Stimulated activated CD4-positive, alpha-beta T cell treated with anti-CD3 and anti-CD28 coated beads, Interleukin-4, amount 100 ng/mL, for 4 hours (primary cell): ENCODE data around the gene CENPP.

Experiments used
- DNase-seq, 2 experiments: peaks; one replicate each; pipeline ENCODE4 v3.0.0-alpha.2; 2020

Gene CENPP

GRCh38 chr9:92429836-92430235 lies 104.1 kb downstream of the CENPP start:
- DNase-seq: no peak

- no peak for DNase-seq
These were observed 106.6 kb downstream of the CENPP start for GRCh38 chr9:92432350-92432749.

DNA sequence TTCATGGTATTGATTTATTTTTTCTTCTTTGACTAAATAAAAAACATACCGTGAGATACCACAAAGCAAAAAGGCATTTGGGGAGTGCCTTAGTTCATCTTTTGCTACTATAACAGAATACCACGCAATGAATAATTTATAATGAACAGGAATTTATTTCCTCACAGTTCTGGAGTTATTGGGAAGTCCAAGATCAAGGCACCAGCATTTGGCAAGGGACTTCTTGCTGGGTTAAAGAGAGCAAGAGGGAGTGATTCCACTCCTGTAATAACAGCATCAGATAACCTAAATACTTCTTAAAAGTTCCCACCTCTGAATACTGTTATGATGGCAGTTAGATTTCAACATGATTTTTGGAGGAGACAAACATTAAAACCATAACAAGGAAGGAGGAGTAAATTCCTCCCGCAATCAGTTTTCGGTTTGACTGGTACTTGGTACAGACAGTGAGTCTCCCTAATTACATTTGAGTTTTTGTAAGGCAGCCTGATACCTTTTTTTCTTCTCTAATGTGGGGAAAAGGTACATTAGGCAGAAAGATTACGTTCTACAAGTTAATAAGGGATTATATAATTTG lies 107.3 kb downstream of the CENPP start:
- DNase-seq: no peak

GRCh38 chr9:92435263-92435662 lies 109.5 kb downstream of the CENPP start:
- no peak for DNase-seq

DNA sequence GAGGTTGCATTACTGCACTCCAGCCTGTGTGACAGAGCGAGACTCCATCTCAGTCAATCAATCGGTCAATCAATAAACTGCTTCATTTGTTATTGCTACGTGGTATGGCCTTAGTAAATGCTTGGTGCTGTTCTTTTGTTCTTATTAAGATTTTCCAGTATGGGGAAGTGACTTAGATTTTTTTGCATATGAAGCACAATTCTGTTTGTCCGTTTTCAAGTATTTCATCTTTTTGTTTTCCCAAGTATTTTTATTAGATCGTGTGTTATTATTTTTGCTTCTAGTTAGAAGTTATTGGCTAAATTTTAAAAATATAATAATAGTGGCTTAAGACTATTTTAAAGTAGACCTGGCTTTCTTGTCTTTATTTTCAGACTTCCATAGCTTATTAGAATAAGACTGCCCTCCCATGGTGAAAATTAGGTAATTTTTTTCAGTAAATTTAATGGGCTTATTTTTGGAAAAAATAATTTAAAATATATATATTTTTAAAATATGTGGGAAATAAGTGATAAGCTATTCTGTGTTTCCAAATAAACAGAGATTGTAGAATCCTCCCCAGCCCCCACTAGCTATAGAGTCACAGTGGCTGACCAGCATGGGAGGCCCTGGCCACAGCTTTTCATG lies 113.3 kb downstream of the CENPP start:
- DNase-seq: no peak

DNA sequence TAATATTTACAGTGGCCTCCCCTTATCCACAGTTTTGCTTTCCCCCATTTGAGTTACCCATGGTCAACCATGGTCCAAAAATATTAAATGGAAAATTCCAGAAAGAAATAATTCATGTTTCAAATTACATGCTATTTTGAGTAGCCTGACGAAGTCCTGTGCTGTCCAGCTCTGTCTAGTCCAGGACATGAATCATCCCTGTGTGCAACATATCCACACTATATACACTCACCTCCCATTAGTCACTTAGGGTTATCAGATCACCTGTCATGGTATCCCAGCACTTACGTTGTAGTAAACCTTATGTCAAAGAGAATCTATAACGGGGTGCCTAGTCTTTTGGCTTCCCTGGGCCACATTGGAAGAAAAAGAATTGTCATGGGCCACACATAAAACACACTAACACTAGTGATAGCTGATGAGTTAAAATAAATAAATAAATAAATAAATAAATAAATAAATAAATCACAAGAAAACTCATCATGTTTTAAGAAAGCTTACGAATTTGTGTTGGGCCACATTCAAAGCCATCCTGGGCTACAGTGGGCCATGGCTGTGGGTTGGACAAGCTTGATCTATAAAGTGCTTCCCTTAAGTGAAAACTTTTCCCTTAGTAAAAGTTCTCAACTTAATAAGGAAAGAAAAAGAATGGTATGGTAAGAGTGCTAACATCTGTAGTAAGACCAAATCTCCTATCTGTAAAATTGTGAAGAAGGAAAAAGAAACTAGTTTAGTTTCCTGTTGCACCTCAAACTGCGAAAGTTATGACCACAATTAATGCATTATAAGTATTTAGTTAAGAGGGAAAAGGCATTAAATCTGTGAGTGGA lies 114.4 kb downstream of the CENPP start:
- no peak for DNase-seq

GRCh38 chr9:92440751-92441046 lies 114.9 kb downstream of the CENPP start:
- no peak for DNase-seq

- DNase-seq: no peak
These were observed 119.1 kb downstream of the CENPP start for GRCh38 chr9:92444841-92445240.

DNA sequence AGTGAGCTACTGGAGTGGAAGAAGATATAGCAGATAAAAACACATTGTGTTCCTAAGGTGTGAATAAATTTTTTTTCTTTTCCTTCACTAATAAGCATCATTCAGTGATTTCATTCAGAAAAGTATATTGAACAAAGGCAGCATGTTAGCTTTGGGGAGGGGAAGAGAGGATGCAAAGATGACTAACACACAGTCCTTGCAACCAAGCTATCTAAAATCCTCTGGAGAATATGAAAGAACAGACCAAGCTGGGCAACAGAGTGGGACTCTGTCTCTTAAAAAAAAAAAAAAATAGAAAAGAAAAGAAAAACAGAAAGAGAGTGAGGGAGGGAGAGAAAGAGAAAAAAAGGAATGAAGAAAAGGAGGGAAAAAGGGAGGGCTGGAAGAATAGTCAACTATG lies 120.8 kb downstream of the CENPP start:
- DNase-seq: no peak

DNA sequence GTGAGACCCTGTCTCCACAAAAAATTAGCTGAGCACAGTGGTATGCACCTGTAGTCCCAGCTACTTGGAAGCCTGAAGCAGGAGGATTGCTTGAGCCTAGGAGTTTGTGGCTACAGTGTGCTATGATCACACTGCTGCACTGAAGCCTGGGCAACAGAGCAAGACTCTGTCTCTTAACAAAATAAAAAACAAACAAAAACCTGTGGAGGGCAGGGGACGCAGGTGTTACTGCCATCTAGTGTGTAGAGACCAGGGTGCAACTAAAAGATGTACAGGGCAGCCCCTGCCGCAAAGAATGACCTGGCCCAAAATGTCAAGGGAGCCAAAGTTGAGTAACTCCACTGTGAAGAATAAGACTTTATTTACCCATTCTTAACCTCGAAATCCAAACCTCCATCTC lies 129.5 kb downstream of the CENPP start:
- no peak for DNase-seq

DNA sequence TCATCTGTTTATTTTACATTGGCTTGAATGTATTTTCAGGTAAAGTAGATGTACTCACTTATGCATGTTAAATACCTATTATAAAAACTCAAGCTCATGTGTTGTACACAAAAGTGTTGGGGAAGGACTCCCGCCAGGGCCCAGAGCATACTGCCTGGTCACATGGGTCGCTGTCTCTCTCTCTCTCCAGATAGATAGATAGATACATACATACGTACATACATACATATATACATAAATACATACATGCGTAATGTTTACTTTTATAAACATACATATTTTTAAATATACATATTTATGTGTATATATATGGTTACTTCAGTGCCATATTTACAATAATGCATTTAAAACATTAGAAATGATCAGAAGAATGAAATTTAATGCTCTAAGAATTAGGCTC lies 131.8 kb downstream of the CENPP start:
- DNase-seq: no peak

GRCh38 chr9:92463387-92463786 lies 137.6 kb downstream of the CENPP start:
- no peak for DNase-seq

GRCh38 chr9:92463984-92464383 lies 138.2 kb downstream of the CENPP start:
- no peak for DNase-seq

- no peak for DNase-seq
These were observed 141.3 kb downstream of the CENPP start for GRCh38 chr9:92467041-92467440.

GRCh38 chr9:92467511-92467910 lies 141.8 kb downstream of the CENPP start:
- DNase-seq: no peak

- no peak for DNase-seq
These were observed 142.5 kb downstream of the CENPP start for GRCh38 chr9:92468206-92468605.

- DNase-seq: no peak
These were observed 148.8 kb downstream of the CENPP start for GRCh38 chr9:92474587-92474986.

- DNase-seq: no peak
These were observed 151.2 kb downstream of the CENPP start for GRCh38 chr9:92476962-92477361.

- no peak for DNase-seq
These were observed 153.0 kb downstream of the CENPP start for GRCh38 chr9:92478783-92479182.

- DNase-seq: no peak
These were observed 153.6 kb downstream of the CENPP start for GRCh38 chr9:92479346-92479745.

DNA sequence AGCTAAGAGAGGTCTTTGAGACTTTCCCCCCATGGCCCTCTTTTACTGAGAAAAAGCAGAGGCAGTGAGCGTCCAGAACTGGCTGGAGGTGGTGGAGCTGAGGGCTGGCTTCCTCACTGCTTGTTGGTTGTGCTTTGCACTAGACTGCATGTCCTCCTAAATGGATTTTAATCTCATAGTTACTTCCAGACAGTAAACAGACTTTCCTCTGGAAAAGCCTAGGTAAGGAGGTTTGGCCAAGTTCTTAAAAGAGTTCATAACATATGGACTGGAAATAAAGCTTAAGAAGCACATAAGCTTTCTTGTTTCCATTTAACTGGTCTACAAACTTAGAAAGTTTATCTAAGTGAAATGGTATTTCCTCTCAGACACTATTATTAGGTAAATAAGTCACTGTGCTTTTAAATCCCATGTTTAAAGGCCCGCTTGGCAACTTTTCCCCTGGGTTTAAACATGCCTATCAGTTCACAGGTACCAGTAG lies 154.6 kb downstream of the CENPP start:
- DNase-seq: no peak

DNA sequence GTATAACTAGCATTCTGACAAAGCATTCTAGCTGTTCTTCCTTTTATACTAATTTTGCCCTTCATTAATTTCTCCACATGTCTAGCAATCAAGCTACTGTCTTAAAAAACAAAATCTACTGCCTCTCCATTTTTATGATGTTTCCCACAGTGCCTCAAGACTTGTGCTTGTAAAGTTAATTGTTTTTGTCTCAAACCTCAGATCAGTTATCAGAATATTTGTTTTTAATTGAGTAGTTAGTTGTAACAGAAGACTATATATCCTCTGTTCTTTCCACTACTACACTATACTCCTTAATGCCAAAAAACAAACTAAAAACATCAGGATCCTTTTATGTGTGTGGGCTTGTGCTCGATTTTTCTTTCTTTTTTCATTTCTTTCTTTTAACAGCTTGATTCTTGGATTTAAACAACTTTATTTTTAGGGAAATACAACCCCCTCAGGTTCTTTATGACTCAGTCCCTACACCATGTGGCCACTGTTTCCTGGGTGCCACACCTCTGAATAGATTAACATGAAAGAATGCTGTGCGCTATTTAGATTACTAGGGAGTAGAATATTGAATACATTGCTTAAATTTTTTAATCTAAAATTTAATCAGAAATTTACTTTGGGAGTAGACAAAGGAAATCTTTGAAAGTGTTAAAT lies 155.4 kb downstream of the CENPP start:
- no peak for DNase-seq

DNA sequence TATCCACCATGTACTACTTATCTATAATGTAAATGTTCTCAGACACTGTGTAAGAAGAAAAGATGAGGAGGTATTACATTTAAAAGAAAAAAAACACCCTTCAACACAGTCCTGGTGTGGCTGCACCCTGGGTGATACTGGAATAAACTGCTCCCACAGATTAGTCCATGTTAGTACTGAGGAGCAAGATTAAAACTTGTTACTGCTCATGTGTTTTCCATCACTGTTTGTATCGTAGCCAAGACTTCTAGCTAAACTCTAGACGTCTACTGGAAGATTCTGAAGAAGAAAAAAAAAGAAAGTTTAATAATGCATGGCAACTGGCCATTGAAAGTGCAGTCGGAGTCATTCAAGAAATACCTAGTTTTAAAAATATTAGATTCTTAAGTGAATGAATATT lies 156.6 kb downstream of the CENPP start, which contains the start of gene ASPN:
Gene ASPN, minus strand, starts transcription at position 178 of the 400 bp plus-strand sequence.
- DNase-seq: no peak

DNA sequence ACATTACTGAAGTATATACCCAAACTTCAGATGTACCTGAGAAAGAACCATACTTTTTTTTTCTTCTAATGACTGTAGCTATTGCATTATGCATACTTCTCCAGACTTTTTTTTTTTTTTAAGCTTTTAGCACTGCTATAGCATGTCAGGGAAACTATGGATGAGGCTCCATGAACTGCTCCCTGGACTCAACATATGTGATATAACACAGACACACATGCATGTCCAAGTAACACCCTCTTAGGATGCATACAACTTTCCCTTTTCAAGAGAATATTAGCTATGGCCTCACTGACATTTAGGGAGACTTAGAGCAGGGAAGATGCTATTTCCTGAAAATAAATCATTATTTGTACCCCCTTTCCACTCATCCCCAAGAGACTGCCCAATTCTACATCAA lies 157.1 kb downstream of the CENPP start:
- DNase-seq: no peak
